Measurements from ENCODE around the gene CEP63.
"Not testable (repeated sequence)": the region's sequence is repeated elsewhere in the genome, so short reads cannot be mapped to it uniquely, and the experiment has no call there.

Gene CEP63

GRCh38 chr3:134592806-134593205 lies 106.9 kb downstream of the CEP63 start:
- DNase-seq = no peak

- peak; percentile 61 for DNase-seq
Observed at GRCh38 chr3:134594331-134594741, 108.5 kb downstream of the CEP63 start.

- DNase-seq = not testable (repeated sequence)
Observed at GRCh38 chr3:134594986-134595385, 109.1 kb downstream of the CEP63 start.

GRCh38 chr3:134597390-134597970 lies 111.6 kb downstream of the CEP63 start:
- no peak for DNase-seq

- no peak for DNase-seq
Observed at GRCh38 chr3:134598763-134599545, 113.1 kb downstream of the CEP63 start.

GRCh38 chr3:134600206-134600605 lies 114.3 kb downstream of the CEP63 start:
- DNase-seq = no peak

GRCh38 chr3:134600685-134601463 lies 115.0 kb downstream of the CEP63 start:
- peak; percentile 46 for DNase-seq

GRCh38 chr3:134601539-134602439 lies 115.9 kb downstream of the CEP63 start:
- peak; percentile 55 for DNase-seq

GRCh38 chr3:134602440-134602814 lies 116.6 kb downstream of the CEP63 start:
- DNase-seq = no peak

- no peak for DNase-seq
Observed at GRCh38 chr3:134603480-134603879, 117.6 kb downstream of the CEP63 start.

GRCh38 chr3:134603956-134604355 lies 118.1 kb downstream of the CEP63 start:
- no peak for DNase-seq

- no peak for DNase-seq
Observed at GRCh38 chr3:134605556-134605955, 119.7 kb downstream of the CEP63 start.

GRCh38 chr3:134606033-134607025 lies 120.5 kb downstream of the CEP63 start:
- no peak for DNase-seq

GRCh38 chr3:134607054-134608022 lies 121.5 kb downstream of the CEP63 start:
- no peak for DNase-seq

GRCh38 chr3:134608023-134608770 lies 122.3 kb downstream of the CEP63 start:
- DNase-seq = no peak

- DNase-seq = no peak
Observed at GRCh38 chr3:134608771-134609435, 123.0 kb downstream of the CEP63 start.

GRCh38 chr3:134609821-134610431 lies 124.1 kb downstream of the CEP63 start:
- DNase-seq = no peak
